Stimulated activated CD4-positive, alpha-beta T cell treated with anti-CD3 and anti-CD28 coated beads, Interleukin-1b, Interleukin-23, amount 100 ng/mL, for 24 hours (primary cell): Measurements from ENCODE around the gene ATP2A3.
"Not testable (repeated sequence)": the region's sequence is repeated elsewhere in the genome, so short reads cannot be mapped to it uniquely, and the experiment has no call there.

Source experiments
- DNase-seq, 4 experiments: peaks; one replicate each; pipeline ENCODE4 v3.0.0-alpha.2; 2020; ENCODE audit warnings: low read depth in 4 of 4, low spot score in 1 of 4

Gene ATP2A3

DNA sequence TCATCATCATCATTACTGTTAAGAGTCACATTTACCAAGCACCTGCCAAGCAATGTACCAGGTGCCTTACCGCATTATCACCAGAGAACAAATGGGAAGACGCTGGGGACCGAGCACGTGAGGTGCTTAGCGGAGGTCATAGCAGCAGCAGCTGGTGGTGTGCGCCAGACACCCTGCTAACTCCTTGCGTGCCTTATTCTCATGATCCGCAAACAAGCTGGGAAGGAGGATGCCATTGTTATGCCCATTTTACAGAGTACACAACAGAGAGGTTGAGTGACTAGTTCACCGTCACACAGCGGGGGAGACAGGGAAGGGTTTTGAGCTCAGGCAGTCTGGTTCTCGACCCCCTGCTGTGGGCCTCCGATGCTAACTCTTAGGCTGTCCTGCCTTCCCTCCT is 7.3 kb downstream of the ATP2A3 start:
- no peak for DNase-seq

DNA sequence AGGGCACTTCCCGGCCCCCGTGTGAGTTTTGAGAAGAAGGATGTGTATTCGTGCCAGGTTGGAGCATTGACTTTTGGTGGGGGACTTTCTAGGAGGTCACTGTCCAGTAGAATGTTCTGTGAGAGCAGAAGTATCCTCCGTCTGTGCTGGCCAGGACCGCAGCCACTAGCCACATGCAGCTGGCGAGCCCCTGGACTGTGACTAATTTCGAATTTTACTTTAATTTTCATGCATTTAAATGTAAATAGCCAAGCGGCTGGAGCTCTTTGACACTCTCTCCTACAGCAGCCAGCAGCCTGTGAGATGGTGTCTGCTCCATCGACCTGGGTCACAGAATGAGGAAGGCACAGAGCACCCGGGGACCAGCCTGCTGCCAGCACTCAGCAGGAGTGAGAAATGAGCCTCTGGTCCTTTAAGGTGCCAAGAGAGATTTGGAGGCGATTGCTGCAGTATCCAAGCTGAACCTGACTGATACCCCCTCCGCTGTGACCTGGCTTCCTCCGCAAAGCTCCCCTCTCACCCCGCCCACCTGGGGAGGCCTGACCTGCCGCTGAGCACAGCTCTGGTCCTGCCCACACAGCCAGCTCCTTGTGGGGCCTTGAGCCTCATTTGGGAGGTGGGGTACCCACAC is 7.8 kb downstream of the ATP2A3 start:
- DNase-seq: no peak

DNA sequence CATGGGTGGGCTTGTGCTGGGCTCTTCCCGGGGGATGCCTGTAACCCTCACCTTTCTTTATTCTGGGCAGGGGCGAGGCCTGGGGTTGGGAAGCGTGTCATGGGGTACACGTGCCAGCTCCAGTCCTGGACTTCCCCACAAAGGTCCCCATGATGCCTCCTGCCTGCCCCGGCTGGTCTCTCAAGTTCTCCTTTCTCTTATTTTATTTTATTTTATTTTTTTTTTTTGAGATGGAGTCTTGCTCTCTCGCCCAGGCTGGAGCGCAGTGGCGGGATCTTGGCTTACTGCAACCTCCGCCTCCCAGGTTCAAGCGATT is 8.6 kb downstream of the ATP2A3 start:
- DNase-seq: no peak

DNA sequence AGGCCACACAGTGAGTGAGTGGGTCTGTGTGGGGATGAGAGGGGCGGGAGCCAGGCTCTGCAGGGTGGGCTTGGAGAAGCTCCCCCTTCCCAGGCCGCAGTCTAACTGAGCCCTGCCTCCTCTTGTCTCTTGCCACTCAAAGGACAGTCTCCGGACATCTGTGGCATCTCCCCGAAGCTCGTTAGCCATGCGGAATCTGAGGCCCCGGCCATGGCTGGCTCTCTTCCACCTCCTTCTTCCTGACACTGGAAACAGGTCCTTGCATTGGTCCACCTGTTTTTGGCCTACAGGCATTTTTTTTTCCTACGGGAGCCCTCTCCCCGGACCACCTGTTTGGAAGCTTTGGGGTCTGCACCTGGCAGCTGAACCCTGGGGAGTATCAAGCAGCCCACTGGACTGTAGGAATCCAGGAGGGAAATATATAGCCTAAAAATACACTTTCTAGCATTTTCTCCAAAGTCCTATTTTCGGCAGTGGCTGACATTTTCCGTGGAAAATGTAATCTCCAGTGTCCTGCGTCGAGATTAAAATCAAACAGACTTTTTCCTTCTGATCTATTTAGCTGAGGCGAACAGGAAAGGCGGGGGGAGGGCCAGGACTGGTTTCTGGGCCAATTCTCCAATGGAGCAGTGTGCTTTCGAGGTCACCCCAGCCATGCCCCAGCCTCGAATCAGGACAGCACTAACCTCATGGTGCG is 9.1 kb downstream of the ATP2A3 start:
- no peak for DNase-seq

DNA sequence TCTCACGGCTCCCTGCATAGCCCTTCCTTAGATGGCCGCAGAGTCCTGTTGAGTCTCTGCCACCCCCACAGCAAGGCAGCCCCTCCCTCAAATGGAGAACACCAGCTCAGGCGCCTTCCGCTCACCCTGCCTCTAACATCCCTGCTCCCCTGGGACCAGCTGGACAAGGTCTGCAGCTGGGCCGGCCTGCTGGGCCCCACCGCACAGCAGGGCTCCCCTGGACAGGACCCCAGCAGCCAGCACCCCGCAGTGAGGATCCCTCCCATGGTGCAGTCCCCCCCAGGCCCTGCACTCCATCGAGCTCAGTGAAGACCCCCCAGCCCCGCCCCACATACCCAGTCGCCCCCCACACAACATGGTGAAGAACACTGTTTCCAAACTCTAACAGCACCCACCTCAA is 10.2 kb downstream of the ATP2A3 start:
- no peak for DNase-seq

DNA sequence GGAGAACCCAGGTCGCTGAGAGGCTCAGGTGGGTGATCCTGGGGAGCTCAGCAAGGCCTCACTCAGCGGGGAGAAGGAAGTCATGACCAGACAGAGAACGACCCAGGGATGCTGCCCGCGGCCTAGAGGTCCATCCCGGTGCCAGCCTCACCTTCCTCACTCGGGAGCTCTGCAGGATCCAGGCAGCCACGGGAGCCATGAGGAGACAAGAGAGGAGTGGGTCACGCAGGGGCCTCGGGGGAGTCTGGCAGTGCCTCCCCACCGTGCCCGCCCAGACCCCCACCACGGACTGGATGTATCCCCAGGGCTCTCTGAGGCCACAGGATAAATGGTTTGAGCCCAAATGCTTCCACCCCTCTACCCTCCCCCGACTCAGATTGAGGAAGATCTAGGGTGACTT is 10.7 kb downstream of the ATP2A3 start:
- DNase-seq: no peak

DNA sequence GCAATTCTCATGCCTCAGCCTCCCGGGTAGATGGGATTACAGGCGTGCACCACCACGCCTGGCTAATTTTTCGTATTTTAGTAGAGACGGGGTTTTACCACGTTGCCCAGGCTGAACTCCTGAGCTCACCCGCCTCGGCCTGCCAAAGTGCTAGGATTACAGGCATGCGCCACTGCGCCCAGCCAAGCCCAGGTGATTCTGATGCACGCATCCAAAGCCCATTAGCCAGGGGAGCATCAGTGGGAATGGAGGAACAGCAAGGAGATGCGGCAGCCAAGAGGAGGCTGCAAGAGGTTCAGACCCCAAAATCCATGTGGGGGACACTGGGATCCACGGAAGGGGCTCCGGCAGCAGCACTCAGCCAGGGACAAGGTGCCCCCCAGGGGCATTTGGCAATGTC is 12.1 kb downstream of the ATP2A3 start:
- no peak for DNase-seq

DNA sequence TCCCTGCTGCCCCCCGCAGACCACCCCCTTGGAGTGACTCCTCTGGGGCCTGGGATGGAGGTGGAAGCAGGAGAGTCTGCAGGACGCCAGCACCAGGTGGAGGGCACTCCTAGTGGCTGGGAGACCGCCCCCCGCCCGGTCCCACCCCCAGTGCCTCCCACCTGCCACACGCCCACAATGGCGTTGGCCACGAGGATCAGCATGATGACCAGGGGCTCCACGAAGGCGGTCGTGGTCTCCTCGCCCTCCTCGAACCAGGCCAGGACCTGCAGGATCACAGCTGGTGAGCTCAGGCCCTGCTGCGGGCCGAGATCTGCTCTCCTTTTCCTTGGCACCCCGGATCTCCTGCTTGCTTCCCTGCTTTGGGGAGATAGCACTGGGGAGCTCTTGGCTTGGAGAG is 12.8 kb downstream of the ATP2A3 start:
- no peak for DNase-seq

DNA sequence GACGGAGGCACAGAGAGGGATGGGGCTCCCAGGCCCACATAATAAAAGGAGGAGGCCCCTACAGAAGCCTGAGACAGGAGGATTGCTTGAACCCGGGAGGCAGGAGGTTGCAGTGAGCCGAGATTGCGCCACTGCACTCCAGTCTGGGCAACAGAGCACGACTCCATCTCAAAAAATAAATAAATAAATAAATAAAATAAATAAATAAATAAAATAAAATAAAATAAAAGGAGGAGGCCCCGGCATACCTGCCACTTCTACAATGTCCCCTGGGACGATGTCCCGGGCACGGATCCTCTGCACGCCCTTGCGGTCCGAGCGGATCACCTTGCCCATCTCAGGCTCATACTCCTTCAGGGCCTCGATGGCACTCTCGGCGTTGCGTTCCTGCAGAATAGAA is 13.2 kb downstream of the ATP2A3 start:
- DNase-seq: no peak

DNA sequence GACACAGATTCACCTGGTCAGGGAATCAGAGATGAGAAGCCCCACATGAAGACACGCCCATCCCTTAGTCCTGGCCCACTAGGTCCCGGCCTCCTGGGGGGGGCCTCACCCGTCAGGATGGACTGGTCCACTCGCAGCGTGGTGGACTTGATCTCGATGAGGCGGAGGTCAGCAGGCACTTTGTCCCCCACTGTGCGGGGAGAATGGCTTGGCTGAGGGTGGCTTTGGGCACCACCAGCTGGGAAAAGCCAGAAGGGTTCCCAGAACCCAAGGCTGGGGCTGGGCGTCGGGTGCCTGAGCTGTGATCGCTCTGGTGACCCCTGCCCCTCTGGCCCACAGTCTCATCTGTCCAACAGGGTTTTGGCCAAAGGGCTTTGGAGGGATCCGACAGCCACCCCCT is 13.7 kb downstream of the ATP2A3 start:
- DNase-seq: no peak

DNA sequence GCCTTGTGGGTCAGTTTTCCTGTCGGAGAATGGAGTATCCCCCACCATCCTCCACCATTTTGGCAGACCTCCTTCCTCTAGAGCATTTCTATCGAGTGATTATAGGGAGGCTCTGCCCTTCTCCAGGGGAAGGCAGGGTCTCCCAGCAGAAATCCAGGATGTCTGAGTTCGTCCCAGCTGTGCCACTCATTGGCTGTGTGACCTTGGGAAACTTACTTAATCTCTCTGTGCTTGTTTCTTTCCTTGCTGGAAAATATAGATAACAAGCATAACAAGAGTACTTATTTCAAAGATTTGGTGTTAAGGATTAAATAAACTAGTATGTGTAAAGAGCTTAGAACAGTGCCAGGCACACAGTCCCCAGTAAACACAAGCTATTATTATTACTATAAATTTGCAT is 14.8 kb downstream of the ATP2A3 start:
- no peak for DNase-seq

DNA sequence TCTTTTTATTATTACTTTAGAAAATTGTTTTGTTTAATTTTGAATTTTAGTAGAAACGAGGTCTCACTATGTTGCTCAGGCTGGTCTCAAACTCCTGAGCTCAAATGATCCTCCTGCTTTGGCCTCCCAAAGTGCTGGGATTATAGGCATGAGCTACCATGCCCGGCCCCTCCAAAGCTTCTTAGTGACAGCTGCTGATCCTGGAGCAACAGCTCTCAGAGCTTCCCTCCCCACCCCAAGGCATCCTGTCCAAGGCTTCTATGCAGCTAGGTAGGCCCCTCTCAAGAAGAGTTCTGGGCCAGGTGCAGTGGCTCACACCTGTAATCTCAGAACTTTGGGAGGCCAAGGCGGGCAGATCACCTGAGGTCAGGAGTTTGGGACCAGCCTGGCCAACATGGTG is 15.7 kb downstream of the ATP2A3 start:
- not testable (repeated sequence) for DNase-seq

DNA sequence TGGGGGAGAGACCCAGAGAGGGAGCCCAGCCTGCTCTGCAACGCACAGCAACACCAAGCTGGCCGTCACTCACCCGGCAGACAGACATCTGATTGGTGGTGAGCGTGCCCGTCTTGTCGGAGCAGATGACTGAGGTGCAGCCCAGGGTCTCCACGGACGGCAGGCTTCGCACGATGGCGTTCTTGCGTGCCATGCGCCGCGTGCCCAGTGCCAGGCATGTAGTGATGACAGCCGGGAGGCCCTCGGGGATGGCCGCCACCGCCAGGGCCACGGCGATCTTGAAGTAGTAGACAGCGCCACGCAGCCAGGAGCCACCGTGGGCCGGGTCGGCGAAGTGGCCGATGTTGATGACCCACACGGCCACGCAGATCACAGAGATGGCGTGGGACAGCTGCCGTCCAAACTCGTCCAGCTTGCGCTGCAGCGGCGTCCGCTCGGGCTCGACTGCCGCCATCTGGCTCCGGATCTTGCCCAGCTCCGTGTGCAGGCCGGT is 16.9 kb downstream of the ATP2A3 start:
- no peak for DNase-seq

DNA sequence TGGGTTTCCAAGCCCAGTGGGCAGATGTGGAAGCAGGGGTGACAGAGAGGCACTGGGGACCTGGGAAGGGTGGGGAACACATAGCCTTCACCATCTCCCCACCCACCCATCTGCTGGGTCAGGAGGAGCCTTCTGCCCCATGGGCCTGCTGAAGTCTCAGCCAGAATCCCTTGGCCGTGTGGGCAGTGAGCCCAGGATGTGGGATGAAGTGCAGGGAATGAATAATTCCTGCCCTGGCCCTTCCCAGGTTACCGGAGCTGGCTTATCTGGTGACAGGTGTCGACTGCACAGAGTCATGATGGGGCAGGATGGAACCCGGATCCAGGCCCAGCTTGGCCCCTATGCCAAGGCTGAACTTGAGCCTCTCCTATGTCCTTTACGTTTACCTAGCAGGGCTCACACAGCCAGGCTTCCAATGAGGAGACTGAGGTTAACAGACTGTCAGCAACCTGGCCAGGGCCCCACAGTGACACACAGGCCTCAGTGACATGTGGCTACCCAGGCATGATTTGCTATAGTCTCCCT is 17.5 kb downstream of the ATP2A3 start:
- no peak for DNase-seq

DNA sequence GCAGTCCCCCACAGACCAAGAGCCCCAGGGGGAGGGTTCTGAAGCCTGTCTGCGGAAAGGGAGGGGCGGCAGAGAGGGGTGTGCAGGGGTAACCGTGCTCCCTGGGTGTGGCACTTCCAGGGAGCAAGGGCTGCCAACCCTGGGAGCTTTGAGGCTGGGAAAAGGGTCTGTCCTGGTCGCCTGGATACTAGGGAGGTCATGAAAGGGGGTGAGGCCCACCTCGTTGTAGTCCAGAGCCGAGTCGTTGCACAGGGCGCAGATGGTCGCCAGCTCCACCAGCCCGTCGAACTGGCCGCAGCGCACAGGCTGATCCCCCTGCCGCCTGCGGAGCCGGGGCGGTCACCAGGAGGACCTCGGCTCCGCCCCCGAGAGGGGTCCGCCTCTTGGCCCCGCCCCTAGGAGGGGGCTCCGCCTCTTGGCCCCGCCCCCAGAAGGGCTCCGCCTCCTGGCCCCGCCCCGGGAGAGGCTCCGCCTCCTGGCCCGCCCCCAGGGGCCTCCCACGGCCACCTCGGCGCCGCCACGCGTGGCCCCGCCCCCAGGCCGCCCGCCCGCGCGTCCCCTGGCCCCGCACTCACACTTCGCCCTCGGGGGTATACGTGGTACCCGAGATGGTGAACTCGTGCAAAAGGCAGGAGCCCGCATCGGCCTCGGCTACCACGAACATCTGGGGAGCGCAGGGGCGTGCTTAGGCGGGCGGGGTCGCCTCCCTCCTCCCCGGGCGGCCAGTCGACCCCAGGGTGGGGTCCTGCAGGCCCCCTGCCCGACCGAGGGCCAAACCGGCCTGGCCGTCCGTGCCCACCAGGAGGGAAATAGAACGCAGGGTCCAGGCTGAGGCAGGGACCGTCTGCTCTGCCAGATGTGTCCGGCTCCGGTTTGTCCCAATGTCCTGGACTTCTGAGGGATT is 19.5 kb downstream of the ATP2A3 start:
- peak in 2 of 4 experiments; percentile 29 to 33 for DNase-seq

DNA sequence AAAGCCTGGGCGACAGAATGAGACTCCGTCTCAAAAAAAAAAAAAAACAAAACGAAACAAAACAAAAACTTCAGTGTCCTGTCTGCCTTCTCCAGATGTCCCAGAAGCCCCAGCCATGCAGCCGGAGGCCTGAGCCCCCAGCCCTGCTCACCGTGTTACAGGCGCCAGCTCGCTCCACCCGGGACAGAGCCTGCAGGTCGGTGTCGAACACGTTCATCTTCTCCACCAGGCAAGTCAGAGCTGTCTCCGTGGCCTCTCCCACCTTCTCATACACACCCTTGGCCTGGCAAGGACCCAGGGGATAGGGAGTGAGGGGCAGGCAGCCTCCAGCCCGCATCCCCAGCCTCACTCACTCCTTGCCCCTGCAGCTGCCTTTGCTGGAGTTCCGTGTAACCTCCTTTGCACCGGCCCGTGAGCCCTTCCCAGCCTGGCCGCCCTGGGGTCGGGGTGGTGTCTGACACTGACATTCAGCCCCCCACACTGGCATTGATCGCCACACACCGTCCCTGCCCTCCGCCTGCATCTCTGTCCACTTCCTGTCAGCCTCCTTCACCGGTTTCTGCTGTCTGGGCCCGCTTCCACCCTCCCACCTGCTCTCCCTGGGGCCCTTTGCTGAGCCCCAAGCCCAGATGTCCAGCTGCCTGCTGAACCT is 20.9 kb downstream of the ATP2A3 start:
- DNase-seq: no peak

DNA sequence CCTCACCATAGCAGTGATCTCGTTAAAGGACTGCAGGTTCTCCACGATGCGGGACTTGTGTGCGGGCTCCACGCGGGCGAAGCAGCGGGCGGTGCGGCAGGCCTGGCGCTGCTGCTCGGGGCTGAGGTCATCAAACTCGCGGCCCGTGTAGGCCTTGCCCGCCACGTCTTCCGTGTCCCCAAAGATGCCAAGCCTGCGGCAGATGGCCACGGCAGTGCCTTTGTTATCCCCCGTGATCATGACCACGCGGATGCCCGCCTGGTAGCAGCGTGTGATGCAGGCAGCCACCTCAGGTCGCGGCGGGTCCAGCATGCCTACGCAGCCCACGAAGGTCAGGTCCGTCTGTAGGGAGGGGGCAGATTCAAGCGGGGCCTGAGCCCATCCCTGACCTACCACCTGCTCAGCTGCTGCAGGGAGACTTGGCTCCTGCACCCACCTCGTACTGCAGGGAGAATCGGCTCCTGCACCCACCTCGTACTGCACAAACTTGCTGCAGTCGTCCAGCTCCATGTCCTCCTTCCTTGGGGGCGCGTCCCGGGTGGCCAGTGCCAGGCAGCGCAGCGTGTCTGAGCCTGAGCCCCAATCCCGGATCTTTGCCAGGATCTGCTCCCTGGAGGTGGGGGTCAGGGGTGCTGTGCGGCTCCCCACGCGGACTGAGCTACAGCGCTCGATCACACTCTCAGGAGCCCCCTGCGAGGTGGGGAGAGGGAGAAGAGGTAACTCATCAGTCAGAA is 23.1 kb downstream of the ATP2A3 start:
- DNase-seq: no peak

DNA sequence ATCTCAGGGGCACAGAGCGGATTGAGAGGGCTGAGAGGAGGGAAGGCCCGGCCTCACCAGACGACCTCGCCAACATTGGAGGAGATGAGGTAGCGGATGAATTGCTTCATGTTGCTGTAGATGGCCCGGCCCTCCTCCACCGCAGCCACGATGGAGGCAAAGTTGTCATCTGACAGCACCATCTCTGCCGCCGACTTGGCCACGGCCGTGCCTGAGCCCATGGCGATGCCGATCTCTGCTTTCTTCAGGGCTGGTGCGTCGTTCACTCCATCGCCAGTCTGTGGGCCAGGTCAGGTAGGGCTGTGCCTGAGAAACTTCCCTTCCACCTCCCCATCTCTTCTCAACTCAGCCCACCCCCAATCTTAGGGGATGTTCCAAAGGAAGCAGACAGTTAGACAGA is 26.9 kb downstream of the ATP2A3 start:
- DNase-seq: no peak

DNA sequence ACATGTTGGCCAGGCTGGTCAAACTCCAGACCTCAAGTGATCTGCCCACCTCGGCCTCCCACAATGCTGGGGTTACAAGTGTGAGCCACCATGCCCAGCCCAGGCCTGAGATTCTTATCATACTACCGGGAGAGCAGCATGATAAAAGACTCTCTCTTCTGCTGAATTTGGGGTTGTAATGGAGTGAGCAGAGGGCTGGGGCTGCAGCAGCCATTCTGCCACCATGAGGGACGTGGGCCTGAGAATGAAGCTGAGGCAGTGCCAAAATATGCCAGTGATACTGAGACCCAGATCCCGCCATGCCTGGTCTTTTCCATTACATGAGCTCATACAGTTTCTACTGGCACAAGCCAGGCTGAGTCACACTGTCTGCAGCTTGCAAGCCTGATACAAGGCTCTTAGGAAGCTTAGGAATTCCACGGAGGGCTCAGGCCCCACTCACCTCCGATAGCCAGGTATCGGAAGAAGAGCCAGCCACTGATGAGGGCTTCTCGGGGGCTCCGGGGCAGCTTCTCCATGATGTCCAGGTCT is 28.3 kb downstream of the ATP2A3 start:
- no peak for DNase-seq

DNA sequence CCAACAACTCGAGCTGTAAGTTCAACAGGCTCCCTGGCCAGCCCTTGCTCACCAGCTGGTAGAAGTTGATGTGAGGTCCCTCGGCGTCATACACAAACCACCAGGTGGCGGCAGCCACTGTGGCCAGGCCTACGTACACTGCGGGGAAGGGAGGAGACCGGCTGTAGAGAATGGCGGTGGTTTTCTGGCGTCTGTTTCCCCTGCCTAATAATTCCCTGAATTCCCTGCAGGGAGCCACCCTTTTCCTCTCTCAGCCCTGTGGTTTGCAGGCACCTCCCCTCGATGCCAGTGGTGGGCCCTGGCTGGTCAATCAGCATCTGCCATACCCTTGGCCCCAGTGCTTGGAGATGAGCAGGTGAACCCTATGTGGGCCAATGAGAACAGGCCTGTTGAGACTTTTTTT is 29.1 kb downstream of the ATP2A3 start:
- no peak for DNase-seq
